CD4-positive, alpha-beta T cell (primary cell): ENCODE results near the gene OXLD1. TPM values are rescaled to one million over a fixed set of nuclear protein-coding genes. Genes with fewer than 3 reads are reported as not detected.

Source experiments
- ATAC-seq: fragments of 200-7000 bp; cut with Tn5 transposase; one replicate; pipeline ENCODE4 v1.10.0; 2022; ENCODE audit warnings: mild to moderate bottlenecking; ENCODE audit not compliant: poor library complexity
- CTCF ChIA-PET: fragments of 350-600 bp; sonication (Branson Sonifier 250); formaldehyde crosslinking; loops from one replicate; lab custom pipeline; 2021; ENCODE audit warnings: antibody characterized with exemption, inconsistent platforms; lab: Charles Lee
- POLR2A ChIA-PET: fragments of 350-600 bp; sonication (Branson Sonifier 250); formaldehyde crosslinking; loops from one replicate; lab custom pipeline; 2021; ENCODE audit warnings: antibody characterized with exemption, inconsistent platforms; lab: Charles Lee
- DNase-seq, 14 experiments: peaks; one replicate each; pipeline ENCODE4 v3.0.0-alpha.2; 2013 to 2020; ENCODE audit warnings: mixed read lengths in 2 of 14
- H3K27ac ChIP-seq, 2 donors: one replicate each; pipeline versions ENCODE4 v1.5.1 to v1.7.0; 2013; ENCODE audit warnings: low read length in 2 of 2, low read depth in 1 of 2, mild to moderate bottlenecking in 1 of 2
- H3K27me3 ChIP-seq, 2 experiments: 1 replicate in 1 of 2; 2 replicates in 1 of 2; pipeline versions ENCODE4 v1.6.1 to v1.7.0; 2013; ENCODE audit warnings: low read length in 2 of 2, control low read depth in 1 of 2, mild to moderate bottlenecking in 1 of 2, moderate library complexity in 1 of 2; ENCODE audit not compliant: insufficient read depth in 2 of 2, control insufficient read depth in 1 of 2
- H3K36me3 ChIP-seq: one replicate; pipeline ENCODE4 v1.6.1; 2013; ENCODE audit warnings: low read length, control low read depth; ENCODE audit not compliant: insufficient read depth
- H3K4me1 ChIP-seq: one replicate; pipeline ENCODE4 v1.6.1; 2013; ENCODE audit warnings: low read length, control low read depth; ENCODE audit not compliant: insufficient read depth
- H3K4me3 ChIP-seq: one replicate; pipeline ENCODE4 v1.5.1; 2013; ENCODE audit warnings: mild to moderate bottlenecking, low read length, moderate library complexity
- H3K9me3 ChIP-seq, 2 experiments: 1 replicate in 1 of 2; 2 replicates in 1 of 2; pipeline versions ENCODE4 v1.6.1 to v1.7.0; 2013; ENCODE audit warnings: low read length in 2 of 2, mild to moderate bottlenecking in 2 of 2, control low read depth in 1 of 2, moderate library complexity in 1 of 2; ENCODE audit not compliant: control insufficient read depth in 1 of 2, insufficient read depth in 1 of 2
- H3K27ac Mint-ChIP-seq: one replicate; pipeline ENCODE4 v1.8.0; 2020; ENCODE audit warnings: mixed read lengths
- H3K27me3 Mint-ChIP-seq: one replicate; pipeline ENCODE4 v1.8.0; 2021; ENCODE audit warnings: mixed read lengths
- H3K36me3 Mint-ChIP-seq: one replicate; pipeline ENCODE4 v1.8.0; 2021; ENCODE audit warnings: low read depth, mixed read lengths
- H3K4me1 Mint-ChIP-seq: one replicate; pipeline ENCODE4 v1.8.0; 2021; ENCODE audit warnings: low read depth, mixed read lengths
- H3K4me3 Mint-ChIP-seq: one replicate; pipeline ENCODE4 v1.8.0; 2020; ENCODE audit warnings: mild to moderate bottlenecking, mixed read lengths
- H3K9me3 Mint-ChIP-seq: one replicate; pipeline ENCODE4 v1.8.0; 2020; ENCODE audit warnings: mixed read lengths
- CTCF ChIP-seq: fragments of 200-600 bp; IDR thresholded peaks from one replicate; pipeline ENCODE4 v1.8.0; 2022; ENCODE audit warnings: antibody characterized with exemption, mild to moderate bottlenecking
- intact Hi-C, 2 experiments: fragments of 100-400 bp; cut with DNase I in 1 of 2; cut with micrococcal nuclease in 1 of 2; formaldehyde crosslinking; loops; one replicate each; pipeline versions ENCODE4 v1.15.1 to v1.9.0; 2023 to 2025; cut with DNase I, micrococcal nuclease
- total RNA-seq, 174 experiments: library from RNA in 2 of 174; stranded (reverse) in 2 of 174; gene quantifications; one replicate each; pipeline ENCODE4 v1.2.3 and lab custom pipeline; 2021 to 2026

Gene OXLD1
- total RNA-seq, 2 experiments from 2014 or later: 24.6 to 25.3 TPM

- no peak for DNase-seq
- no peak for ATAC-seq
- no peak overlapping the region for H3K27ac ChIP-seq
- no peaks in the 10 kb centered on the region for H3K36me3 Mint-ChIP-seq
- H3K27me3 ChIP-seq: peaks cover 22 to 27% of the 10 kb centered on the region in 2 experiments
- TF ChIP-seq CTCF: no peak
- H3K4me3 Mint-ChIP-seq: no peak overlapping the region
- no peak overlapping the region for H3K27ac Mint-ChIP-seq
- peaks cover 6% of the 10 kb centered on the region for H3K4me1 Mint-ChIP-seq
- POLR2A ChIA-PET: interaction anchor here (0.7 kb wide), 1 partner anchor 26 kb away, joined by 3 read pairs; no protein-coding TSS in a partner anchor
- no peaks in the 10 kb centered on the region for H3K36me3 ChIP-seq
- peaks cover 35% of the 10 kb centered on the region for H3K27me3 Mint-ChIP-seq
- no peaks in the 10 kb centered on the region for H3K9me3 Mint-ChIP-seq
- H3K4me1 ChIP-seq: peaks cover 10% of the 10 kb centered on the region
- H3K4me3 ChIP-seq: no peak overlapping the region
- H3K9me3 ChIP-seq: peaks cover 0 to 15% of the 10 kb centered on the region in 2 experiments
- CTCF ChIA-PET: no interaction called here
- intact Hi-C loops: no loop called here
These were observed 17.7 kb downstream of the OXLD1 start for GRCh38 chr17:81648707-81649085.

GRCh38 chr17:81648013-81648706, 18.2 kb downstream of the OXLD1 start:
- H3K4me3 Mint-ChIP-seq: no peak overlapping the region
- no peak for DNase-seq
- no peak overlapping the region for H3K27ac Mint-ChIP-seq
- Histone ChIP-seq H3K27me3 (peaks cover 22 to 27% of the 10 kb centered on the region in 2 experiments), H3K9me3 (peaks cover 0 to 15% of the 10 kb centered on the region in 2 experiments), H3K4me3 (no peak overlapping the region), H3K36me3 (no peaks in the 10 kb centered on the region), H3K27ac (no peak overlapping the region), H3K4me1 (peaks cover 5% of the 10 kb centered on the region)
- TF ChIP-seq CTCF: no peak
- peaks cover 29% of the 10 kb centered on the region for H3K27me3 Mint-ChIP-seq
- ATAC-seq: no peak
- intact Hi-C loops: no loop called here
- H3K9me3 Mint-ChIP-seq: no peaks in the 10 kb centered on the region
- no peaks in the 10 kb centered on the region for H3K36me3 Mint-ChIP-seq
- ChIA-PET POLR2A (no interaction called here), CTCF (no interaction called here)
- peaks cover under 1% of the 10 kb centered on the region for H3K4me1 Mint-ChIP-seq

GRCh38 chr17:81647640-81648012, 18.8 kb downstream of the OXLD1 start:
- ChIA-PET POLR2A (no interaction called here), CTCF (no interaction called here)
- Histone ChIP-seq H3K4me3 (no peak overlapping the region), H3K4me1 (no peaks in the 10 kb centered on the region), H3K9me3 (peaks cover 0 to 15% of the 10 kb centered on the region in 2 experiments), H3K36me3 (no peaks in the 10 kb centered on the region), H3K27me3 (peaks cover 22 to 27% of the 10 kb centered on the region in 2 experiments), H3K27ac (no peak overlapping the region)
- no peak for TF ChIP-seq CTCF
- intact Hi-C loops: no loop called here
- H3K27me3 Mint-ChIP-seq: peaks cover 27% of the 10 kb centered on the region
- DNase-seq (no peak), ATAC-seq (no peak)
- H3K36me3 Mint-ChIP-seq: no peaks in the 10 kb centered on the region
- no peaks in the 10 kb centered on the region for H3K4me1 Mint-ChIP-seq
- H3K4me3 Mint-ChIP-seq: no peak overlapping the region
- no peaks in the 10 kb centered on the region for H3K9me3 Mint-ChIP-seq
- H3K27ac Mint-ChIP-seq: no peak overlapping the region
